Measurements from ENCODE around the gene LIPT1.

LIPT1 gene

DNA sequence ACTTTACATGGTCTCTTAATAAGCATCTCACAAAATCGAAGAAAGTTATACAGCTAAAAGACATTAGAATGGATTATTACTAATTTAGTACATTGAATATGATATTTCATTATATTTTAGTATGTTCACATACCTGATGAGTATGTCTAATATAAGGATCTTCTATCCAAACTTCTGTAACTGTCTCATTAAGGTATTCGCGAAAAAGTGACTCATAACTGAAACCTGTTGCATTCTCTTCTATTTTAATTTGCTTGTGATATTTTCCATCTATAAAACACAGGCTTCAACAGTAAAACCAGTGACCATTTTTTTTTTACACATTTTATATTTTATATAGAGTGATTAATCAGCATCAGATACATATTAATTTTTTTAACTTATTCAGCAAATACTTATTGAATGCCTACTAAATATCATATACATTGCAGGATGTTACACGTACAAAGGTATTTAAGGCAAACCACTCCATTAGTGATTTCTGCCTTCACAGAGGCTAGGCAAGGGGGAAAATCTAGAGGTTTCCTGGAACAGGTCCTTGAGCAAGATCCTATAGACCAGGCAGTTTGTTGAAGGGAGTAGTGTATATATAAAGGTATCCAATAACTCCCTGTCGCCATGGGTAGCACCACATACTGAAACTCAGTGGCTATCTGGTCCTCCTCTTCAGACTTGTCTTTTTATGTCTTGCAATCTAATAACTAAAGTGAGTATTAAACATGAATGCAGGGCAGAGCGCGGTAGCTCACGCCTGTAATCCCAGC lies 16.8 kb downstream of the LIPT1 start:
- TF ChIP-seq CTCF (IDR thresholded peaks at IDR 0.05; ENCODE audit: low read depth, low read length), result no peak
- DNase-seq (ENCODE audit: low read depth in 2 of 2), result no peak
- H3K4me3 ChIP-seq (replicated peaks in 1 of 2; ENCODE audit: low read depth in 2 of 2, low read length in 2 of 2), result no peak overlapping the region

GRCh38 chr2:99180755-99181623 lies 26.2 kb downstream of the LIPT1 start, which contains the start of the genes MITD1 and MRPL30:
Gene MITD1 (minus strand): TSS chr2:99181058. CDS start chr2:99180981, 77 bp downstream.
Gene MRPL30 (plus strand): TSS chr2:99181184. CDS start chr2:99186204, 5,020 bp downstream.
- no peak for TF ChIP-seq CTCF (IDR thresholded peaks at IDR 0.05; ENCODE audit: low read depth, low read length)
- peak; percentile 97 to 98 for DNase-seq (ENCODE audit: low read depth in 2 of 2)
- H3K4me3 ChIP-seq (replicated peaks in 1 of 2; ENCODE audit: low read depth in 2 of 2, low read length in 2 of 2), result peak within 1 kb of the TSS; percentile 90 to 99

GRCh38 chr2:99181624-99182000 lies 26.8 kb downstream of the LIPT1 start:
- DNase-seq (ENCODE audit: low read depth in 2 of 2), result peak; percentile 7 to 18
- peak overlapping the region; percentile 90 to 99 for H3K4me3 ChIP-seq (replicated peaks in 1 of 2; ENCODE audit: low read depth in 2 of 2, low read length in 2 of 2)
- TF ChIP-seq CTCF (IDR thresholded peaks at IDR 0.05; ENCODE audit: low read depth, low read length), result no peak

GRCh38 chr2:99183025-99183424 lies 28.3 kb downstream of the LIPT1 start:
- no peak for DNase-seq (ENCODE audit: low read depth in 2 of 2)
- no peak for TF ChIP-seq CTCF (IDR thresholded peaks at IDR 0.05; ENCODE audit: low read depth, low read length)
- H3K4me3 ChIP-seq (replicated peaks in 1 of 2; ENCODE audit: low read depth in 2 of 2, low read length in 2 of 2), result no peak overlapping the region

- no peak overlapping the region for H3K4me3 ChIP-seq (replicated peaks in 1 of 2; ENCODE audit: low read depth in 2 of 2, low read length in 2 of 2)
- DNase-seq (ENCODE audit: low read depth in 2 of 2), result no peak
- TF ChIP-seq CTCF (IDR thresholded peaks at IDR 0.05; ENCODE audit: low read depth, low read length), result no peak
Measured at GRCh38 chr2:99184811-99185210, 30.0 kb downstream of the LIPT1 start.

- no peak overlapping the region for H3K4me3 ChIP-seq (replicated peaks in 1 of 2; ENCODE audit: low read depth in 2 of 2, low read length in 2 of 2)
- TF ChIP-seq CTCF (IDR thresholded peaks at IDR 0.05; ENCODE audit: low read depth, low read length), result no peak
- DNase-seq (ENCODE audit: low read depth in 2 of 2), result no peak
Measured at GRCh38 chr2:99187011-99187410, 32.2 kb downstream of the LIPT1 start.

Data from cardiac fibroblast (primary cell).